Fibroblast of the conjunctiva (primary cell): Measurements from ENCODE around the gene ATP2B2.

Experiments used
- DNase-seq: peaks from one replicate; pipeline ENCODE4 v3.0.0-alpha.2; 2010; ENCODE audit warnings: low read depth

ATP2B2 gene

DNA sequence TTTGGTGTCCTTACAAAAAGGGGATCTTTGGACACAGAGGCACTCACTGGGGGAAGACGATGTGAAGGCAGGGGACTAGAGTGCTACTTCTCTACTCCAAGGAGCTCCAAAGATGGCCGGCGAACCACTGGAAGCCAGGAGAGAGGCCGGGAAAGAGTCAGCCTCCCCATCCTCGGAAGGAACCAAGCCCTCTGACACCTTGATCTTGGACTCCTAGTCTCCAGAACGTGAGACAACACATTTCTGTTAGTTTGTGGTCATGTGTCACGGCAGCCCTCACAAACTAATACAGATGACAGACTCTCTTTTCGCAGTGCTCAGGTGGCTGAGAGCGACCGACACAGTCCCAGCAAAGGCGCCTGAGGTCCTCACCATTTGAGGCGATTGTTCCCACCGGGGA, 24.4 kb upstream of the ATP2B2 start:
- DNase-seq: no peak

DNA sequence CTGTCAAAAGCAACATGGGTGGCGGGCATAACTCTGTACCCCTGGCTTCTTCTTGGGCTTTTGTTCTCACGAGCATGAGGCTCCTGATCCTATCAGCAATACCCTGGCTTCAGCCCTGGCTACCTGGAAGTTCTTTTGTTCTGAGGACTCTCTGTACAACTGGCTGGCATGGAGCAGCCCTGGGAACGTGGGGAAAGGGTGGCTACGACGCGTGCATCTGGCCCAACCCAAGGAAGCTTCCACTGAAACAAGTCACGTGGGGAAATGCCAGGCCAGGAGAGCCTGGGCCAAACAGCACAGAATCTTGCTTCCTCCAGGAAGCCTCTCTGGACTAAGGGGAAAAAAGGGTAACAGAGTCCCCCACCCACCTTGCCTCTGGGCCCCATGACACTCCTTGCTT, 22.7 kb upstream of the ATP2B2 start:
- DNase-seq: no peak

DNA sequence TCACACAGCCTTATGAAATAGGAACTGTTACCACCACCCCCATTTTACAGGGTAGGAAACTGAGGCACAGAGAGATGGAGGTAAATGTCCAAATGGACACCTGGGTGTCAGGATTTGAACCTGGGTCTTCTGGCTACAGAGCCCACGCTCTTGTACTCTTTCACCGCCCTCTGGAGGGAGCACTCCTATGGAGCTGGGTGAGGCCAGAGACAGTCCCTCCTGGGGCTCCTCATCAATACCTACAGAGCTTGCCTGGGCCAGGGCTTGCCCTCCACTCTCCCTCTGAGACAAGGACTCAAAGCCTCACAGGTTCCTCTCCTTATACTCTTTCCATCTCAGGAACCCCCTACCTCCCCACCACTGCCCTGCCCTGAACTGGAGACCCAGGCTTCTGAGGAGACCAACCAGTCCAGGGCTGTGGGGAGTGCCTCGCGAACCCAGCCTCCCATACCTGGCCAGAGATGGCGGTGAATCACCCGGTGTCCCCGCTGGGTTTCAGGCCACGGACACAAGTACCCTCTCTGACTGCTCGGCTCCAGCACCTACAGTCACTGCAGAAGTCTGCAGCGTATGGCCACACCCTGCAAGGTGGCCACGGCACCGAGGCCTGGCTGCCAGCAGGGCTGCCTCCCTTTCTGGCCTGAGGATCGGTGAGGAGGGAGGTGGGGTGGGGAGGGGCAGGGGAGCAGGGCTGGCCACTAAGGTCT, 22.1 kb upstream of the ATP2B2 start:
- no peak for DNase-seq

DNA sequence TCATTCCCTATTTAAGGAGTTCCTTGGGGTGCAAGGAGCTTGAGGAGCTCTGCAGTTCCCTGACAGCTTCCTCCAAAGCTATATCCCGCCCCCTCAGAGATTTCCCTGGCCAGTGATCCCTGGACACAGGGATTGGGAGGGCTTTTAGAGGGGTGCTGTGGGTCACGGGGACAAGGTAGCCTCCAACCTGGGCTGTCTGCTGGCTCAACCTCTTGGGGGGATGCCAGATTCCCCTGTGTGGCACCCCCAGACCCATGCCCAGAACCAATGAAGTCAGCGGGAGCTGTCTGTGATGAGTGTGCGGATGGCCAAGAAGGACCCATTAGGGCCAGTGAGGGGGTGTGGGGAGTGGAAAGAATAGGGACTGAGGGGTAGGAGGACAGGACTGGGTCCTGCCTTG, 21.0 kb upstream of the ATP2B2 start:
- no peak for DNase-seq

DNA sequence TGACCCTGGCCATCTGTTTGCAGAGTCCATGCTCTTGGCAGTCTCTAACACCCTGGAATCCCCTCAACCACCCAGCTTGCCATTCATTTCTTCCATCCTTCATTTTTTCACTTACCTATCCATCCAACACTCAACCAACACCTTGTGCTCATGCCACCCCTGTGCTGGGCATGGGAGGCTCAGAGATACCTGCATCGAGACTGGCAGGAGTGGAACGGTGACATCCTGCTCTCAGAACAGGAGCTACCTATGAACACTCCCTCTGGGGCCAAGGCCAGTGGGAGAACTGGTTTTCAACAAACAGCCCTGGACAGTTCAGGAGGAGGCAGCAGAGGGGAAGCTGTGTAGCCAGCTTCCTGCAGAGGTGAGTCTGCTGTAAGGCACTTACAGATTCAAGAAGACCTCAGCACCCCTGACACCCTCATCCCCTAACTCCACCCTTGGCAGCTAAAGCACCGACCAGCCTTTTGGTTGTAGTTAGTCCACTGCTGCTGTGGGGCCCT, 19.5 kb upstream of the ATP2B2 start:
- DNase-seq: no peak

DNA sequence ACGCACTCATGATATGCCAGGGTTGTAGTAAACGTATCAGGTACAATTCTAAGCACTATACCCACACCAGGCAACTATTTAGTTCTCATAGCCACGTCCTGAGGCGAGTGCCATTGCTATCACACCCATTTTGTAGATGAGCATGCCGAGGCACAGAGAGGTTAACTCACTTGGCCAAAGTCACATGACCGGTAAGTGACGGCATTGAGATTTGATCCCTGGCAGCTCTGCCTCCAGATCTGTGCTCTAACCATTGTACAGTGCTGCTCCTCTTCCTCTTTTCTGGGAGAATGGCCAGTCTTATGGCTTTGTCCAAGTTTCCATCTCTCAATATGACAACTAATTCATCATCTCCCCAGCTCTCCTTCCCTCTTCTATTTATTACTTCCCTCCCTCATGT, 18.9 kb upstream of the ATP2B2 start:
- no peak for DNase-seq

DNA sequence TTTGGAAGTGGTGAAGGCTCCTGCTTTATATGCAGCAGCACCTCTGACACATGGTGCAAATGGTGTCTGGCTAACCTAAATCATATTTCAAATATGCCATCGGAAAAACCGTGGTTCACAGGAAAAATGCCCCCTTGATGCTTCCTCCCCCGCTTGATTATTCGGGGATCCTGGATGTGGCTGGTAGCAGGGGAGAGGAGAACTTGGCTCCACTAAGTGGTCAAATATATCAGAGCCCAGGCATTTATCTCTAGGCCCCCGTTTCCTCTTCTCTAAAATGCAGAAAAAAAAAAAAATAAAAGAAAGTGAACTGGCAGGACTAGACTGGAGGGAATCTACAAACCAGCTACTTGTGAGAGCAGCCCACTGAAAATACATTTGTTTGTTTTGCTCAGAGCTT, 18.2 kb upstream of the ATP2B2 start:
- no peak for DNase-seq

DNA sequence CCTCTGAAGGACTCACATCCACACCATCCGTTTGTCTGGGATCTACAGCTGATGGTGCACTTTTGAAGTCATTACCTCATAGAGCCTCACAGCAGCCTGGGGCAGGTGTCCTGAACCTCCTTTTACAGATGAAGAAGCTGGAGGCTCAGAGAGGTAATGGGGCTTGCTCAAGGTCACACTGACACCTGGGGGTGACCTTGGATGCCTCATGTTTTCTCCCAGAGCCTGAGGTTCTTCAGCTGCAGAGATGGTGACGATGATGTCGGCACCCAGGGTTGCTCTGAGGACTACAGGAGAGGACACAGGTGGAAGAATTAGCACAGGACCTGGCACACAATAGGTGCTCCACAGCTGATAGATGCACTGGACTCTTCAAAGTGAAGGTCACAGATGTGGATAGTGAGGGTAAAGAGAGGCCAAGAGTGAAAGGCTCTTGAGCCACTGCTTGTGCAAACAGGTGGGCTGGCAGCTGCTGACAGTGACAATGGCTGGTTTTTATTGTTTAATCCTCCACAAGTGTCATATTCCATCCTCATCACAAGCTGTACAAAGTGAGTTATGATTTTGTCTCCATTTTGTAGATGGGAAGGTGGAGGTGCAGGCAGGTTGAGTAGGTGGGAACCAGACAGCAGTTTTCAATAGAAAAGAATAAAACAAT, 17.4 kb upstream of the ATP2B2 start:
- DNase-seq: no peak

DNA sequence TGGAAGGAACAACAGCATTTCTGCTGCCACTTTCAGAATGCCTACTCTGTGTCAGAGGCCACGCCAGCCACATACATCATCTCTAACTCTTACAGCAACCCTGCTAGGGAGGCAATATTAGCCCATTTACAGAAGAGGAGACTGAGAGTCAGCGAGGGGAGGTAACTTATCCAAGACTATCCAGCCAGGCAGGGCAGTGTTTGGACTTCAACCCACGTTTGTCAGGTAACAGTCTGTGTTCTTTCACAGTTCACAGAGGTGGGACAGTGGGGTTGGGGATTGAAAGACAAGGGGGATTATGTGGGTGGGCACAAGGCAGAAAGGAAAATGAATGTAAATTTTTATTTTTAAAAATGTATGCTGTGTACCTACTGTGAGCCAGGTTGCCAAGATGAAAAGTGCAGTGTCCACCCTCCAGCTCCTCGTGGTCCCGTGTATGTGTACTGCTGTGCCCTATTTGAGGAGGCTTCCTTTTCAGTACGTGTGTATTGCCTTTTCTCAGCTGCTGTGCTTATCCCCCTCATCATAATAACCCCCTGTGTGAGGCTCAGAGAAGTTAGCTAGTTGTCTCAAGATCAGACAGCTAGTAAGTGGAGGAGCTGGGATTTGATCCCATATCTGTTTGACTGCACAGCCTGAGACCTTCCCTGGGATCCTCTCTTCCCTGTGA, 16.5 kb upstream of the ATP2B2 start:
- DNase-seq: no peak

DNA sequence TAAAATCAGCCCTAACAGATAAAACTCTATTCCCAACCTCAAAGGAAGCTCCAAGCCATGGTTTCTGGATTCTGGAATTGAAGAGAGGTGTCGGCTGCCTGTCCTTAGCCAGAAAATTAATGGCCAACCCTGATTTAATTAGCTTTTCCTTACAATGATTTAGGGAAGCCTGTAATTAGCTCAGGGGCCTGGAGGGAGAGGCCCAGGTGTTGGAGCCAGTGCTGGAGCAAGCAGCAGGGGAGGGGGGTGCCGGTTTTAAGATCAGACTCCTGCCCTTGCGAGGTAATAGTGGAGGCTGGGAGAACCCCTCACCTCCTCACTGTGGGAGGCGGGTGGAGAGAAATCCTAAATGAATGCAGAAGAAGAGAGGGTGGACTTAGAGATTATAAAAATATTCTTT, 14.7 kb upstream of the ATP2B2 start:
- DNase-seq: no peak

DNA sequence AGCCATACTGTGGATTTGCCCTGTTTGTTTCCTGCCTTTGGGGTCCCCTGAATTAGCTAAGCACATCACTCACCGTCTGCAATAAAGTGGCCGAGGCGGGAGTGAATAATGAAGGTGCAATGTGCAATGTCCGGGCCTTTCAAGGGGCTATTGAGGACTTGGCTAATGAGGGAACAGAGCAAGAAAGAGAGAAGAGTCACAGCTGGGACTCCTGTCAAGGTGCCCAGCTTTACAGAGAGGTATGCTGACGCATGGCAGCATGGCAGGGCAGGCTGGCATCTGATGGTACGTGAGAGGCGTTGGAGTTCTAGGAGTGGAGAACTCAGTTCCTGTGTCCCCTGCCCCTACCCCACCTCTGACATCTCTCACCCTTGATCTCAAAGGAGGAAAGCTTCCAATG, 13.8 kb upstream of the ATP2B2 start:
- no peak for DNase-seq

DNA sequence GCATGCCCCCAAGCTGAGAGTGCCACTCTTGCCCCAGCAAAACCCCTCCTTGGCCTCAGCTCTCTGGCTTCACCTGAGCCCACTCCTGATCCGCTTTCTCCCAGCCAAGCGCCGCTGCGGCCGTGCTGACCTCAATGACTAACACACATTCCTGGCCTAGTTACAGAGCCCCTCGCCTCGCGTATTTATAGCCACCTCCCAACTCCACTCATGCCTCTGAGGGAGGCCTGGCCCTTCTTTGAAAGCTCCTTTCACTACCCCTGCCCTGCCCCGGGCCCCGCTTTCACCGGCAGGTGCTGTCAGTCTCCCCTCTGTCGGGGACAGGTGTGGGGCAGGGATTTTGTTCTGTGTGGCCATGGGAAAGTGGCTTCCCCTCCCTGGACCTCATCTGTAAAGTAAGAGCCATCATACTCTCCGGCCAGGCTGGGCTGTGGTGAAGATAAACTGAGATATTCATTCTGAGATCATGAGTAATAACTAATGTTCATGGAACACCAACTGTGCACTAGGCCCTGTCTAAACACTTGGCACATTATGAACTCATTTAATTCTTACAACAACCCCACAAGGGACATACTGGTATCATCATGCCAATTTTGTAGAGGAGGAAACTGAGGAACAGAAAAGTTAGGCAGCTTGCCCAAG, 13.2 kb upstream of the ATP2B2 start:
- no peak for DNase-seq

DNA sequence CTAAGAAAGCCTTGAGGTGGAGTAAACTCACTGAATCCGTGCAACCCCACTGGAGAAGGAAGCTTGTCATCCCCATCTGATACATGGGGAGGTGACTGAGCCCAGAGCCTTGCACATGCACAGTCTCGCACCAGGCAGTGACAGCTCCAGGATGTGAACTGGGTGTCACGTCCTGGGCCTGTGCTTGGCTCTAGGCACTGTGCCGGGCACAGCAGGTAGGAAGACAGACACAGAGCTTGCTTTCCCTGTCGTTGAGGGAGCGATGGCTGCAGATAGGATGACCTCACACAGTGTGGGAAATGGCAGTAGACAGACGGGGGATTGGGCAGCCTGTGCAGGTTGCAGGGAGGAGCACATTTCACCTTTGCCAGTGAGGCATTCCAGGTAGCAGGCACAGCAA, 12.2 kb upstream of the ATP2B2 start:
- no peak for DNase-seq

DNA sequence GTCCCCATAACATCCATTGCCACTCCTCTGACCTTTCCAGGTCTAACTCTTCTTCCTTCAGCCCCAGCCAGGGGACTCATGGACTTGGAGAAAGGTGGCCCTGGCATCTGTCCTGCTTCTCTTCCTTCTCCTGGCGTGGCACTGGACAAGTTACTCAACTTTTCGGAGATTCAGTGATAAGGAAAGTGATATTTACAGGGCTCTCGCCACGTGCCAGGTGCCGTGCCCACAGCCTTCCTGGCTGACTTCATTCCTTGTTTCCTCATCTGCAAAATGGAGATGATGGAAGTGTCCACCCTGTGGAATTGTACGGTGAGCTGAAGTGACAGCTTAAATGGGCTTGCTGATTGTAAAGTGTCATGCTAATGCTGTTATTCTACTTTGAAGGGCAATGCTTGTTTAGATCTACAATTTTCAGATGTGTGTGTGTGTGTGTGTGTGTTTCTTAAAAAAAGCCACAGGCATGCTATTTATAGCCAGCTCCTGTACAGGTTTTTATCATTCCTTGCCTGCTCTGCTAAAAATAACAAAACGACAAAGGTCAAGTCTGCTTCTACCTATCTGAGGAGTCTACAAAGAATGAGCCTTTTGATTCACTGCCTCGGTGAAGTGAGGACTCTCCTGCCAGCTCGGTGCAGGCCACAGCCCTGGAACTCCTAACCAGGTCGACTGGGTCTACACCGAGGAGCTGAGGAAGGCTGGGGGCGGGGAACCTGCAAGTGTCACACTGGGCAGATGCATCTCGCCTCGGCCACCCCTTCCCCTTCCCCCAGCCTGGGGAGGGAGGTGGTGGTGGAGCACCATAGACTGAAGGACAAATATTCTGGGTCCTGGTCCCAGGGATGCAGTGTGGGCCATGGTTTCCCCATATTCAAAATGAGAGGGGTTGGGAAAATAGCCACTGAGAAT, 11.4 kb upstream of the ATP2B2 start:
- DNase-seq: no peak

DNA sequence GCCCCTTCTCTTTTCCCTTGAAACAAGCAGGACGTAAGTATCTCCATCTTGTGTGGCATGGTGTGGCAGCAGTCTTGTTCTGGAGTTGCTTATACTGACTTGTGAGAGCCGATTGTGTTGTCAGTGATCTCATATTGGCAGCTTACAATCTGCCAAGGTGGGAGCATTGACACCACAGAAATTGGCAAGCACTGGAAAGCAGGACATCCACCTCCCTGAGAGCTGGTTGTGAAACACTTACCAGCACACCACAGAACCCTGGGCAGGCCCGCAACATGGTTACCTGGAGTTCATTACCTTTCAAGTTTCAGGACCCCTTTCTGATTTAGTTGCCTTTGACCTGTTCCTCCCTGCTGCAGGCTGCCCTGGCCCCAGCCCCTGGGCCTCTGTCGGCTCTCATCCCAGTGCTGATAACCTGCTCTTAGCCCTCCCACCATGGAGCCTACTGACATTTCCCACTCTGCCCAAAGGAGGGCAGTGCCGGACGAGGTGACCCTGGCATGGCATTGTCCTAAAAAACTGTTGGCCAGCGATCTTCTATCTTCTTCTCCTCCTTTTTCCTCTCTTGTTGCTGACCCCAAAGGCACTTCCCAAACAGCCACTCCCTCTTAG, 10.6 kb upstream of the ATP2B2 start:
- DNase-seq: no peak

DNA sequence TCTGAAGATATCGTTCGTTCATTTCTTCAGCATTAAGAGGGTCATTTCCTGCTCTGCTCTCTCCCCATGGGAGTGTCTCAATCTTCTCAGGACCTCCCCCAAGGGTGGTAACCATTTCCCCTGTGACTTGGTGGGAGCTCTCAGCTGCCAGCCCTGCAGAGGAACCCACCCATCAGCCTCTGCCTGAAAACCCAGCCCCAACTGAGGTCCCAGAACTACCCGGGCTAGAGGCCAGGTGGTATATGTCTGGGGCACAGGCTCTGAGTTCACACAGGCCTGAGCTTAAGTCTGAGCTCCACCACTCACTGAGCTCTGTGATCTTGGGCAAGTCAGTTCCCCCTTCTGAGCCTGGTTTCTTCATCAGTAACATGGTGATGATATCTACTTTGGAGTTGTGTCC, 10.0 kb upstream of the ATP2B2 start:
- DNase-seq: no peak

DNA sequence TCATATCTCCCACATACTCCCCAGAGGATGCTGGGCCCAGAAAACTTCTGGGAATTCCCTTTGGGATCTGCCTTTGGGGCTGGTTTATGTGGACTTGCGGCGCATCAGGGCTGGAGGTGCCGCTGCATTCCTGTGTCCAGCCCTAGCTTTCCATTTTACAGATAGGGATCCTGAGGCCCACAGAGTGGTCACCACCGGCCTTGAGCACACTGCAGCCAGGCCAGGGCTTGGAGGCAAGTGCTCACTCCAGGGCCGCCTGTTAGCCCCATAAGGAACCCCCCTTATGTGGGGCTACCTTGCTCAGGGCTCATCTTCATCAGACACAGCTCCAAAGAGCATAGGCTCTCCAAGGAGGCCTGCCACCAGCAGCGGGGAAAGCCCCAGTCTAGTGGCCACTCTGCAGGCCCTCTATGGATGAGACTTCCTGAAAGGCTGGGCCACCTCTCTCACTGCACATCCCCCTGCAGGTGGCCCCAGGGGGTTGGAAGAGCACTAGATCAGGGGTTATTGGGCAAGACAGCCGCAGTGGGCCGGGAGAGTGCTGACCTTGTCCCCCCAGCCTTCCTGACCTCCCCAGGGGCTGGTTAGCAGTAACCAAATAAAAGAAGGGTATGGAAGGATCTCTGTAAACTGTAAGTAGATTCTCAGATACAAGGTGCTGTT, 9.2 kb upstream of the ATP2B2 start:
- DNase-seq: no peak

DNA sequence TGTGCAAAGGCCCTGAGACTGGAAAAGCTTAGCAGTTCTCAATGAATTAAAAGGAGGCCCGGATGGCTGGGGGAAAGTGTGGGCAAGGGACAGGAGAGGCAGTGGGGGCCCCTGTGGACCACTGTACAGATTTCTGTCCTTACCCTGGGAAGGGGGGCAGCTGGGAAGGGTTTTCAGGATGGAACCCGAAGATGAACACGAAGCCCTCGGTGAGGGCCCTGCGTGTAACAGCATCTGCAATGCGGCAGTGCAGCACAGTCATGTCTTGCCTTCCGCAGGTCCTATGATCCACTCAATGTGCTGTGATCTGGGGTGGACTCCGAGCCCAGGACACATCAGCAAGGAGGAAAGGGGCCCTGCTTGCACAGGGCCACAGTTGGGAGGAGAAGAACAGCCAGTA, 7.9 kb upstream of the ATP2B2 start:
- no peak for DNase-seq

DNA sequence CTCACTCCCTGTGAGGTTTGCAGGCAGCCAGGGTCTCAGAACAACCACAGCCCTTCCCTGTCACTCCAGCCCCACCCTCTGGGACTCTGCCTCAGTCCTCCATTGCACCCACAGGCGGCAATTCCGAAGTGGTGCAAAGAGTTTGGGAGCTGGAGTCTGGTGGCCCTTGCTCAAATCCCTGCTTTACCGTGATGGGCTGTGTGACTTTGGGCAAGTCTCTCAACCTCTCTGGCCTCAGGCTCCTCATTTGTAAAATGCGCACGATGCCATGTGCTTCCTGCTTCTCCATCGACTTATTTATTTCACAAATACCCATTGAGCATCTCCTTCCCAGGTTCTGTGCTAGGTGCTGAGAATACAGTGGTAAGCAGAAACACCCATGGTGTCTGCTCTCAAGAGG, 7.3 kb upstream of the ATP2B2 start:
- DNase-seq: no peak

DNA sequence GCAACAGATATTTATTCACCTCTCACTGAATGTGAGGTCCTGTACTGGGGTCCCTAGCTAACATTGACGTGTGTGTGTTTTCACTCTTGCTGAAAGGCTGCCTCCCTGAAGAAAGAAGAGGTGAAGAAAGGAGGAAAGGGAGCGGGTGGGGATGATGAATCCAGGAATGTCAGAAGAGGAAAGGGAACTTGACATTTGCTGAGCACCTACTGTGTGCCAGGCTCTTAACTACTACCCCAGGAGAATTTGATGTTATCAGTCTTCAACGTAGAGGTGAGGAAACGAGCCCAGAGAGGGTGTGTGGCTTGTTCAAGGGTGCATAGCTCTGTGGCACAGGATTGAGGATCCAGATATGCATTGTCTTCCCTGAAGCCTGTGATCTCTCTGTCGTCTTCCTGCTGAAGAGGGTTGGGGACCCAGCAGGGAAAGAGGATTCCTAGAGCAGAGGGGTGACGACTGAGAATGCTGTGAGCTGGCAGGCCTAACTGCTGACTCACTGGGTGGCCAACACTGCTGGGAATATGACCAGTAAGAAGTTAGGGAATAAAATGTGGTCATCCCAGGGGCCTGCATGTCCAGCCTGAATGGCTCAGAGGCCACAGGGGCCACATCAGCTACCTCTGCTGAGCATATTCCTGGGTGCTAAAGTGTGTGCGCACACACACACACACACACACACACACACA, 6.6 kb upstream of the ATP2B2 start:
- DNase-seq: no peak
